HFFc6 (cell line): ENCODE data around the gene KRTAP10-5. TPM values are rescaled to one million over a fixed set of nuclear protein-coding genes. Genes with fewer than 3 reads are reported as not detected.
"Not testable (repeated sequence)": the region's sequence is repeated elsewhere in the genome, so short reads cannot be mapped to it uniquely, and the experiment has no call there.

ENCODE experiments used
- DNase-seq: peaks from one replicate; pipeline ENCODE4 v3.0.0-alpha.2; 2018
- H3K27ac Mint-ChIP-seq: 2 replicates; pipeline ENCODE4 v1.8.0; 2020; ENCODE audit warnings: mild to moderate bottlenecking, mixed read lengths
- H3K27me3 Mint-ChIP-seq: 2 replicates; pipeline ENCODE4 v1.8.0; 2021; ENCODE audit warnings: mild to moderate bottlenecking, moderate library complexity, mixed read lengths; ENCODE audit not compliant: insufficient read depth
- H3K36me3 Mint-ChIP-seq: 2 replicates; pipeline ENCODE4 v1.8.0; 2021; ENCODE audit warnings: low read depth, mixed read lengths
- H3K4me1 Mint-ChIP-seq: 2 replicates; pipeline ENCODE4 v1.8.0; 2020; ENCODE audit warnings: low read depth, mixed read lengths
- H3K4me3 Mint-ChIP-seq: 2 replicates; pipeline ENCODE4 v1.8.0; 2020; ENCODE audit warnings: mild to moderate bottlenecking, moderate library complexity, mixed read lengths
- H3K9me3 Mint-ChIP-seq: 2 replicates; pipeline ENCODE4 v1.8.0; 2020; ENCODE audit warnings: mild to moderate bottlenecking, mixed read lengths
- CTCF ChIP-seq: fragments of 200-600 bp; sonication (generic); IDR thresholded peaks from 2 replicates; pipeline ENCODE4 v1.5.0; 2021; ENCODE audit warnings: antibody characterized with exemption, mild to moderate bottlenecking
- total RNA-seq, 6 experiments: library from RNA; stranded (reverse); fragmentation: NEBNext Ultra II Directional; extraction: Animal tissue kit (Norgen Biotek cat#: 25700); gene quantifications; 2 replicates in 1 of 6; 3 replicates in 5 of 6; pipeline ENCODE4 v1.2.3, GENCODE V29; 2021

Gene KRTAP10-5
- total RNA-seq, 6 experiments from 2014 or later: not detected

GRCh38 chr21:44578371-44579055 is 1.9 kb downstream of the KRTAP10-5 start:
- no peak overlapping the region for H3K4me3 Mint-ChIP-seq
- no peak for DNase-seq
- peaks cover 6% of the 10 kb centered on the region; the same call in 1 of the 2 replicates for H3K36me3 Mint-ChIP-seq
- no peaks in the 10 kb centered on the region; the same call in 1 of the 2 replicates for H3K27me3 Mint-ChIP-seq
- no peaks in the 10 kb centered on the region for H3K4me1 Mint-ChIP-seq
- no peak for TF ChIP-seq CTCF
- peaks cover 67% of the 10 kb centered on the region for H3K9me3 Mint-ChIP-seq
- H3K27ac Mint-ChIP-seq: no peak overlapping the region

- Mint-ChIP-seq H3K4me3 (no peak overlapping the region), H3K27me3 (peaks cover 2% of the 10 kb centered on the region), H3K36me3 (peaks cover 11% of the 10 kb centered on the region; the same call in 1 of the 2 replicates), H3K27ac (no peak overlapping the region), H3K9me3 (peaks cover 67% of the 10 kb centered on the region), H3K4me1 (no peaks in the 10 kb centered on the region; the same call in 1 of the 2 replicates)
- DNase-seq: no peak
- TF ChIP-seq CTCF: no peak
These were observed 4.4 kb downstream of the KRTAP10-5 start for GRCh38 chr21:44576025-44576420.

- Mint-ChIP-seq H3K4me1 (no peaks in the 10 kb centered on the region; the same call in 1 of the 2 replicates), H3K9me3 (peaks cover 67% of the 10 kb centered on the region), H3K27me3 (peaks cover 2% of the 10 kb centered on the region), H3K27ac (no peak overlapping the region), H3K36me3 (peaks cover 11% of the 10 kb centered on the region; the same call in 1 of the 2 replicates), H3K4me3 (no peak overlapping the region)
- no peak for DNase-seq
- no peak for TF ChIP-seq CTCF
These were observed 4.9 kb downstream of the KRTAP10-5 start for GRCh38 chr21:44575307-44576024.

- Mint-ChIP-seq H3K27me3 (peaks cover 2% of the 10 kb centered on the region), H3K4me1 (no peaks in the 10 kb centered on the region; the same call in 1 of the 2 replicates), H3K4me3 (no peak overlapping the region), H3K36me3 (peaks cover 11% of the 10 kb centered on the region; the same call in 1 of the 2 replicates), H3K9me3 (peaks cover 66% of the 10 kb centered on the region), H3K27ac (no peak overlapping the region)
- peak; percentile 33; the same call in 1 of the 2 replicates for TF ChIP-seq CTCF
- no peak for DNase-seq
These were observed 5.7 kb downstream of the KRTAP10-5 start for GRCh38 chr21:44574457-44575306.

GRCh38 chr21:44573630-44574456 is 6.6 kb downstream of the KRTAP10-5 start, which contains the start of gene KRTAP10-4:
Gene KRTAP10-4, plus strand, starts transcription at chr21:44573729. Its CDS starts 30 bp downstream, at chr21:44573759.
- H3K27me3 Mint-ChIP-seq, H3K4me1 Mint-ChIP-seq, H3K4me3 Mint-ChIP-seq, DNase-seq, H3K27ac Mint-ChIP-seq: not testable (repeated sequence)
- Mint-ChIP-seq H3K36me3 (peaks cover 11% of the 10 kb centered on the region; the same call in 1 of the 2 replicates), H3K9me3 (peaks cover 69% of the 10 kb centered on the region)
